ENCODE data around the gene GPI.

GRCh38 chr19:34357431-34357830 lies 7.6 kb upstream of the GPI start:
- TF ChIP-seq CTCF (conservative IDR thresholded peaks at IDR 0.05; ENCODE audit: low read length): no peak
- no peak for TF ChIP-seq EZH2phosphoT487 (IDR thresholded peaks at IDR 0.05; ENCODE audit: borderline replicate concordance, low read depth, low read length)

All from OCI-LY7 (cell line).